ENCODE data around the gene HOXD10. TPM values are rescaled to one million over a fixed set of nuclear protein-coding genes. Genes with fewer than 3 reads are reported as not detected.

The HOXD10 gene
- total RNA-seq, 1 donor from 2014 or later: 7.8 TPM

DNA sequence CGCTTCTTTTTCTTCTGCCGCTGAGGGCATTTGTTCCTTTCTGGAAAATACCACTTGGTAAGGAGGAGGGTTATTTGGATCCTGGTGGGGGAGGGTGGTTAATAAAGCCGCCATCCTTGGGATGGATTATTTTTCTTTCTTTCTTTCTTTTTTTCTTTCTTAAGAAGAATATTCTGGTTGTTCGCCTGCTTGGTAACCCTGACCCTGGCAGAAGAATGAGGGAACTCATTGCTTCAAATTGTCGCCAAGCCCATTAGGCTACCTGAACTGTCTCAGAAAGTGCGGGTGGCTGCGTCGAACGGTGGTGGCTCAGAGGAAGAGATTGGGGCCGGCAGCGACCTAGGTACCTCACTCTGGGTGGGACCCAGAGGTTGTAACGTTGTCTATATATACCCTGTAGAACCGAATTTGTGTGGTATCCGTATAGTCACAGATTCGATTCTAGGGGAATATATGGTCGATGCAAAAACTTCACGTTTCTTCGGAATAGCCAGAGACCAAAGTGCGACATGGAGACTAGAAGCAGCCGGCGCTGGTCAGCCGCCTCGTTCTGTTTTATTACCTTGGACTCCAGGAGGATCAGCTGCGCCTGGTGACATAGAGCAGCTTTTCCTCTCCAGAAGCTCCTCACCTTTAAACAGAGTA is 33.5 kb downstream of the HOXD10 start:
- no peak for DNase-seq (ENCODE audit: low read depth in 2 of 2)

DNA sequence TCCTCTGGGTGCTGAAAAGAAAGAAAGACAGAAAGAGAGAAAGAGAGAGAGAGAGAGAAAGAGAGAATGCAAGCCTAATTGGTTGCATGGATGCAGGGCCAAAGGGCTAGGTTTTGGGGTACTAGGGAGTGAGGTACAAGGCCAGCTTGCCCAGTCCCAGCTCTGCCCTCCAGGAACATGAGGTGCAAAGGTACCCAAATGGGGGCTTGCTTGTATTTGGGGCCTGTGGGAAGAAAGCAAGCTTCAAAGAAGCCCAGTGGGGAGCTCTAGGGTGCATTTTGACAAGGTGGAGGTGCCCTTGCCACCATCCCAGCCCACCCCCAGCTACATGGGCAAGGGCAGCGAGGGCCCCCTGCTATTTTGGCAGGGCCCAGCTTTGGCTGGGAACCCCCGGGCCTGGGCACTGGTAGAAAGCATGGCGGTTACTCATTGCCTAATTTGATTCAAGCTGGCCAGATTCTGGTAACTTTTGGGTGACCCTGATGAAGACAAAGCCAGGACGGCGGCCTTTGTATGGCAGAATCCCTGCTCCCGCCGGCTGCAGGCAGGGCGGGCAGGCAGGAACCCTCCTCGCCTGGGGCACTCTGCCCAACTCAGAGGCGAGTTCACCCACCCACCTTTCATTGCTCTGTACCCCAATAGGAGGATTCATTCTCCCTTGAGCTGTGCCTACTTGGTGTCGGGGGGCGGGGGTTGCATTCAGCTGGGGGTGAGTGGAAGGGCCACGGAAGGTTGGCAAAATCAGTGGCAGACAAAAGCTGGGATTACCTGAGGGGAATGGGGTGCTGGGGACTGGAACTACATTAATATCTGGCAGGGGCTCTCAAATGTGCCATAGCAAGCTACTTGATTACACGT is 34.2 kb downstream of the HOXD10 start:
- no peak for DNase-seq (ENCODE audit: low read depth in 2 of 2)

DNA sequence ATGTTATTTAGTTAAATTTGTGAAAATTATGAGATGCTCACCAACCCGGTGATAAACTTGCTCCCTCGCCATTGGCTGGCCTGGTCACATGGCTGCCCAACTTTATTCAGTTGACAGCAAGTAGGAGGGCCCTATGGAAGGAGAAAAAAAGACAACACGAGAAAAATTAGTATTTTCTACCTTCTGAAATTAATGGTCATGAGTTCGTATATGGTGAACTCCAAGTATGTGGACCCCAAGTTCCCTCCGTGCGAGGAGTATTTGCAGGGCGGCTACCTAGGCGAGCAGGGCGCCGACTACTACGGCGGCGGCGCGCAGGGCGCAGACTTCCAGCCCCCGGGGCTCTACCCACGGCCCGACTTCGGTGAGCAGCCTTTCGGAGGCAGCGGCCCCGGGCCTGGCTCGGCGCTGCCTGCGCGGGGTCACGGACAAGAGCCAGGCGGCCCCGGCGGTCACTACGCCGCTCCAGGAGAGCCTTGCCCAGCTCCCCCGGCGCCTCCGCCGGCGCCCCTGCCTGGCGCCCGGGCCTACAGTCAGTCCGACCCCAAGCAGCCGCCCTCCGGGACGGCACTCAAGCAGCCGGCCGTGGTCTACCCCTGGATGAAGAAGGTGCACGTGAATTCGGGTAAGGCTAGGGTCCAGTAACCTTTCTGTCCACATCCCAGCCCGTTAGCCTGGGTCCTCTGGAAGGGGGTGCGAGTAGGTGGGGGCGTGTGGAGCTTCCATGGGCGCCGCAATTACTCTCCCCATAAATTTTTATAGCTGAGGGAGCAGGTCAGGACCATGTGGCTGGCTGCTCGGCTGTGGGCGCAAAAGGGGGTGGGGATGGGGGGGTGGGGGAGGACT is 35.1 kb downstream of the HOXD10 start, which contains the start of gene HOXD4:
TSS of gene HOXD4 (plus strand) at position 109 of the 846 bp plus-strand sequence. CDS start at position 193, 84 bp downstream.
- no peak for DNase-seq (ENCODE audit: low read depth in 2 of 2)

DNA sequence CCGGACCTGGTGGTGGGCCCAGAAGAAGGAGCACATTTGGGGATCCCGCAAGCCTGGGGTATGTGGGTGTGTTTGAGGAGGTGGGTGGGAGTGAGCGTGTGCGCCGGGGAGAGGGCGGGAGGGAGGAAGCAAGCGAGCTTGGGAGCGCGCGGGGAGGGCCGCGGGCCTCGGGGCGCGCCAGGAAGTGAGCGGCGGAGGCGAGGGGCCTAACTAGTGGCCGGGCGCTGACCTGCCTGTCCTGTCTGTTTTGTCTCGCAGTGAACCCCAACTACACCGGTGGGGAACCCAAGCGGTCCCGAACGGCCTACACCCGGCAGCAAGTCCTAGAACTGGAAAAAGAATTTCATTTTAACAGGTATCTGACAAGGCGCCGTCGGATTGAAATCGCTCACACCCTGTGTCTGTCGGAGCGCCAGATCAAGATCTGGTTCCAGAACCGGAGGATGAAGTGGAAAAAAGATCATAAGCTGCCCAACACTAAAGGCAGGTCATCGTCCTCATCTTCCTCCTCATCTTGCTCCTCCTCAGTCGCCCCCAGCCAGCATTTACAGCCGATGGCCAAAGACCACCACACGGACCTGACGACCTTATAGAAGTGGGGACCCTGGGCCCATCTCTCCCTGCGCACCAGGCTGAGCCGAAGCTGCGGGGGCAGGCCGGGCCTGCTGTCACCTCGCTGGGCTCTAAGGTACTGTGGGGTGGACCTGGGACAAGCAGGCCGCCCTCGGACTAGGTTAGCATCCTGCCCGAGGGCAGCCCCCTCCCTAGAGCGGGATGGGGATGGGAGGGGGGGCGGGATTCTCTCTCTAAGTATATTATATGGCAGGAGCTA is 36.0 kb downstream of the HOXD10 start:
- no peak for DNase-seq (ENCODE audit: low read depth in 2 of 2)

DNA sequence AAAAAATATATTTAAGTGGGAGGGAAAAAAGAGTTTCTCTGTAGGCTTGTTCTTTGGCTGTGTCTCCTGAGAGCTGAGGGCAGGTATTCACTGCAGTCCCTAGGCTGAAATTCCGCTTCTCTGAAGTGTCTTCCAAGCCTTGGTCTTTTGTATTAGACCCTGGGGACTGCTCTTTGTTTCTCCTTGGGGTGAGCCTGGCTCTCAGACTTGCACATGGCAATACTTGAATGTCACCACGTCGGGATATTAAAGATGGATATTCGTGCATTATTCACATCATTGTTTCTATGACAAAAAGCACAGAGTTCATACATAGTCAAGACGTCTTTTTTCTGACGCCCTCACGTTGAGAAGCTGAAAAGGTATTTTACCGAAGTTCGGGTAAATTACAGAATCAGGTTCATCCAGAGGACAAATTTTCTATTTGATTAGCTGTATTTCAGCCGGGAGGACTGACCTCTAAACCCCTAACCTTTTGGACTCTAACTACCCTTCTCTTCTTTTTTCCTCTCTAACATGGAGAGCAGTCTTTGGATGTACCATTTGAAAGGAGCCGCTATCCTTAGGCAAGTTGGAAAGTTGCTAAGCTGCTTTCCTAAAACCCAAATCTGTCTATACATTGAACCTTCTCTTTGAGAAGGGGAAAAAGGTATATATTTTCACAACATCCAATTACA is 38.1 kb downstream of the HOXD10 start:
- no peak for DNase-seq (ENCODE audit: low read depth in 2 of 2)

DNA sequence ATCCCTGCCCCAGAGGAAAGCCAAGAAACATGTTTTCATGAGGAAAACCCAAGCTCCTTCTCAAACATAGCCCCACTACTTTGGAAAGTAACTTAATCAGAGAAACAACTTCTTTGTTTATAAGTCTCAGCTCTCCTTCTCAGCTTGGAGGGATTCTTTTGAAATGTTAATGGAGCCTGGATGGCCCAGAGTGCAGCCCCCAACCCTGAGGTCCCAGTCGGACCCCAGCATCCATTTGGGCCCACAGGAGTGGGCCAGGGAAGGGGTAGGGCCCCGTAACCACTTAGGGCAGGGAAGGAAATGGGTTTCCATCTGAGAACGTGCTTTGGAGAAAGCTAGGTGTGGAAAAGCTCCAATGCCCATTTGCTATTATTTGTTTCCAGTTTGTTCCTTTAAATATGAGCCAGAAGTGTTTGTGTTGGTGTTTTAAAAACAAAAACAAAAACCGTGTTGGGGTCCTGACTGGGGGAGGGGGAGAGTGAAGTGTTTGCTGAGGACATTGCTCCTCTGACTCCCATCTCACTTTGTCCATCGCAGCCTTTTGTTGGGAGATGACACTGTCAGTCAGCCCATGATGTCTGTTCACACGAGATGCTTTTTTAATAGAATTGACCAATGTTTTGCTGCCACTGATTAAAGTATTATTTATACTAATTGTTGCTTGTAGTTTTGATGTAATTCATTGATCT is 38.9 kb downstream of the HOXD10 start:
- DNase-seq (ENCODE audit: low read depth in 2 of 2): no peak

DNA sequence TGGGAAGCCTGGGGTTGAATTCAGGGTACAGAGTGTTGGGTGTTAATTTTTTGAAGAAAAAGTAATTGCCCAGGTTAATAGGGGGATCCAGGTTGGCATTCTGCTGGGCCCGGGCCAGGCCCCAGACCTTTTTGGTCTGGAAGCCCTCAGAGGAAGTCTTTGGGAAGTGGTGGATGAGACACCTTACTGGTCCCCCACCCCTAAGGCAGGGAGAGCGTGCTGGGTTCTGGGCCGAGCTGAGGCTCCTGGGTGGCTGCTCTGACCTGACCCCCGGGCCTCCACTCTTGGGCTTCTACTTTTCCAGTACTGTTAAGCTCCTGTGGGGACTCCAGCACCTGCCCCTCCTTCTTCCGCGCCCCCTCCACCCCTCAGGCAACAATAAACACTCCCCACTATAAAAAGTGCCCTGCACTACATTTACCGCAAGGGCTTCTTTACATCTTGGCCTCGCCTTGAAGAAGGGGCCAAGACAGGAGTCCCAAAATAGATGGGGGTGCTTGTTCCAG is 39.8 kb downstream of the HOXD10 start:
- no peak for DNase-seq (ENCODE audit: low read depth in 2 of 2)

DNA sequence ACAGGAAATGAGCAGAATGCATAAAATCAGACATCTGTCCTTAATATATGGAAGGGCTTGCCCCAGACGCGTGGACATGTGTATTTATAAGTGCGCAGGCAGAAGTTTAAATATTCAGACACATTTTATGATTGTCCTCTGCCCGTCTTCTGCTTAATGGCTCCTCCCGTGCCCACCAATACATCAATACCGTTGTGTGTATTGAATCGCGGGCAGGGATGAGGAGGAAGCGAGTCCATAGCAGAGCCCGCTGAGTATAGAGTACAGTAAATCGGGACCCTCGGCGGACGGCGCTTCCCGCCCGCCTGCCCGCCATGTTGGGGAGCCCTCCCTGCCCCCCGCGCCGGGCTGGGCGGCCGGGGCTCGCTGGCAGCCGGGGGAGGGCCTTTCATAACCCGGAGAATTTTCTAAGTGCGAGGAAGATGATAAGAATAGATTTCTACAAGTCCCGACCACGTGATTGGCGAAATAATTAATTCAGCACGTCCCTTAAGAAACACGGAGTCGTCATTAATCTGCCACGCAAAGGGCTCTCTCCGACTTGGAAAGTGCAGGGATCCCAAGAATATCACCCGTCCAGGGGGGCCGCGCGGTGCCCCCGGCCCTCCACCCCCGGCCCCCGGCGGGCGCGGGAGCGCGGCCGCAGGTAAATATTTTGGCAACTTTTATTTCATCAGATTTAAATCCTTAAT is 40.4 kb downstream of the HOXD10 start, which contains the start of gene HOXD3:
TSS of gene HOXD3 (plus strand) at position 501 of the 692 bp plus-strand sequence. CDS start 11,808 bp downstream, outside the sequence.
- no peak for DNase-seq (ENCODE audit: low read depth in 2 of 2)

DNA sequence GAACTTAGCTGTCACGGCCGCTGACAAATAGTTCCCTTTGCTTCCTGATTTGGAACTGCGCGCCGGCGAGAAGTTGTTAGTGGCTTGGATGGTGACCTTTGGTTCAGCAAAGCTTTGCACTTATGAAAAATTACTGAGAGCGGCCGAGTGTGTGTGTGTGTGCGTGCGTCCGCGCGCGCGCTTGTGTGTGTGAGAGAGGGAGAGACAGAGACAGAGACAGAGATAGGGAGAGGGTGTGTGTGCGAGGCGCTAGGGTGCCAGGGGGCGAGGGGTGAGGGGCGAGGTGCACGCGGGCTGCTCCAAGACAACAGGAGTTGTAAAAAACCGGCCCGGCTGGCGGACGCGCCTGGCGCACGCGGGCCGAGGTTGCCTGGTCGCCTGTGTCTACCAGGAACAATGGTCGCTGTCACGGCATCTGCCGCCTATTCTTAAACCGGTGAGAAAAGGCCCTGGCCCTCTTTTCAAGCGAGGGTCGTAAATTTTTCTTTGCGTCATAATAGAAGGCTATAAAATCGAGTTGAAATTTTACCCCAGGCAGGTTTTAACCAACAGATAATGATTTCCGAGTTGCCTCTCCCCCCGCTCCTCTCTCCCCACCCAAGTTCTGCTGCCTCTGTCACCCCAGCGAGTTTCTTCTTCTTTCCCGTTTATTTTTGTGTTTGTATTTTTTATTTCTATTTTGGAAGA is 41.1 kb downstream of the HOXD10 start:
- DNase-seq (ENCODE audit: low read depth in 2 of 2): no peak

DNA sequence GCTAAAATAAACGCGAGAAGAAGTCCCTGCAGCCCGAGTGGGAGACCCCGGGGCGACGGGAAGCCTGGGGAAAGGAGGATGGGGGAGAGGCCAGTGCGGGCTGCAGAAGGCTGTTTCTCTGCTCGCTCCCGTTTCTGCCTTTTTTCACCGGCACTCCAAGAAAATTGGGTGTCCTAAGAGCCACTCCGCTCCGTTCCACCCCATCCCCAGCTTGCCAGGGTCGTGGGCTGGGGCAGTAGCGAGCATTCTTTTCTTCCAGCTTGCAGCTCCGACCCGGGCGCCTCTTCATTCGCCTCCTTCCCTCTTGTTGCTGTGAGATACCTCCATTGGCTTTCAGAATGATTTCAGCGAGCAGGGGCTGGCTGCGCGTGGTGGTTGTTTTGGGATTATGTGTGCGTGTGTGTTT is 41.6 kb downstream of the HOXD10 start:
- no peak for DNase-seq (ENCODE audit: low read depth in 2 of 2)

DNA sequence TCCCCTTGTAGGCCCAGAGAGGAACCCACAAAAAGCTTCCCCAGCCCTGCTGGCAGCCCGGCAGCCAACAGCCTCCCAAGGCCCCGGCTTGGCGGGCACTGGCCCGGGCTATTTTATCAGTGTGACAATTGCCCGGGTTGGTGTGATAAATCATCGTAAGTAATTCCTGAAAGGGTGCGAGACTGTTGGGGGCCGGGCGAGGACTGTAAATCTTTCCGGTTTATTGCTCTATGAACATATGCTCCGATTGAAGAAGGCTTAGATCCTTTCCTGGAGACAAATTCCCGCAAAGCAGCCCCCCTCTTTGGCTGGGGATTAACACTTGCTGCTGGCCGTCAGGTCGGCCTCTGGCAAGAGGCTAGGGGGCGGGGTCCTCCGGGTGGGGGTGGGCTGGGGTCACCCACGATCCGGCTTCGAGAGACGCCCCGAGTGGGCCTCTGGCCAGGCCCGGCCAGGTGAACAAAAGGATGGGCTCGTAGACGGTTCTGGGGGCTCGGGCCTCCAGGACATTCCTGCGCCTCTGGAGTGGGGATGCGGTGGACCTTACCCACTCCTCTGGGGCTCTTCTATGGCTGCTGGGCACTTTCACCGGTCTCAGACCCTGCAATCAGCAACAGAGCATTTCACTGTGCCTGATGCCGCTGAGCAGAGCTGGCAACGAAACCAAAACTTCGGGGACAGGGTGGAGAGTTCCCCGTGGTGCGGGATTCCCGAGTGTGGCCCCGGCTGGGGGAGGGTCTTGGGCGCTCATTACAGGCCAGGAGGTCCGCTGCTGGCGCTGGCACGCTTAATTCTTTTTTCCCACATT is 42.5 kb downstream of the HOXD10 start:
- no peak for DNase-seq (ENCODE audit: low read depth in 2 of 2)

DNA sequence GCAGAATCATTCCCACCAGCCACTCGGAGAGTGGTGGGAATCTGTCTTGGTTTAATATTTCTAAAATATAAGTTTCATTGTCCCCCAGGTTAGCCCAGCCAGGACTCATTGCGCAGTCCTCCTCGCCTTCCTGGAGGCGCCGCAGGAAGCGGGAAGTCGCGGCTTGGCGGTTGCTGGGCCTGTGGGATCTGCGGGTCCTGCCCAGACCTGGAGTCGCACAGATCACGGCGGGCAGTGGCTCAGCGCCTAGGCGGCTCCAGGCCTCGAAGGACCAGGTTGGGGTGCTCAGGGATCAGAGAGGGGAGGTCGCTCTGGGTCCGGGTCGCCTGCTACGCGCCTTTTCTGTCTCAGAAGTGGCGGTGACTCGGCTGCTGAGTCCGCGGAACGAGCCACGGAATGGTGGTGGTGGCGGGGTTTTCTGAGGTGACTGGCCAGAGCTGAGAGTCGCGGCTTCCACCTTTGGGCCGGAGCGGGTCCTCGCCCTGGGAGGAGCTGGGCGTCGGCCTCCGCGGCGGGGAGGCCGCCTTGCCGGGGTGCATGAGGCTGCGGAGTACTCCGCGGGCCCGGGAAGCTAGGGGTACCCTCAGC is 43.2 kb downstream of the HOXD10 start:
- DNase-seq (ENCODE audit: low read depth in 2 of 2): no peak

DNA sequence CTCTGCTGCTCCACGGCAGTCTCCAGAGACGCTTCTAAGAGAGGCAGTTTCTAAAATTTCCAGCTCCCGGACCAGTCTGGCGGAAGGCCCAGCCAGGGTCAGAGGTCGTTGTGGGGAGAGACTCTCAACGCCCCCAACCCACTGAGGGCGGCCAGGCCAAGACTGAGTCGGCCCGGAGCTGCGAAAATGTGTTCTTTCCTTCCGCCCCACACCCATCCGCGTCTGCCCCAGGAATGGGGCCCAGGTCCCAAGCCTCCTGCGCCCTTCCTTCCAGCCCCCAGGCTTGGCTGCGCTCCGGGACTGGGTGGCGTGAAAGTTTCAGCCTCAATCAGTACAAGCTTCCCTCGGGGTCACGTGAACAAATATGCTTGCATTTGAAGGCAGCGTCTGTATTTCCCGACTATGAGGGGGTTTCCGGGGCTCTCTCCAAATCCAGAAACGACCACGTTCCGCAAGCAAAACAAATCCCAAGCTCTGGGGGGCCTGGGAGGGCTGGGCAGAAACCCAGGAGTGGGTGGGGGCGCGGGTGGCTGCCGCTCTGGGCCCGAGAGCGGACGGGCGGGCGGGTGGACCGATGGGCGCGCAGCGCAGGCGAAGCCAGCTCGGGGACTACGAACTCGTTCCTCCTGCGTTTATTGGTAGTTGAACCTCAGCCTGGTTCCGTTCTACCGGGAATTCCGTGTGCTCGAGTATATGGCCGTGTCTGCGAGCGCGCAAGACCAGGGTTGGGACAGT is 43.8 kb downstream of the HOXD10 start:
- DNase-seq (ENCODE audit: low read depth in 2 of 2): no peak

DNA sequence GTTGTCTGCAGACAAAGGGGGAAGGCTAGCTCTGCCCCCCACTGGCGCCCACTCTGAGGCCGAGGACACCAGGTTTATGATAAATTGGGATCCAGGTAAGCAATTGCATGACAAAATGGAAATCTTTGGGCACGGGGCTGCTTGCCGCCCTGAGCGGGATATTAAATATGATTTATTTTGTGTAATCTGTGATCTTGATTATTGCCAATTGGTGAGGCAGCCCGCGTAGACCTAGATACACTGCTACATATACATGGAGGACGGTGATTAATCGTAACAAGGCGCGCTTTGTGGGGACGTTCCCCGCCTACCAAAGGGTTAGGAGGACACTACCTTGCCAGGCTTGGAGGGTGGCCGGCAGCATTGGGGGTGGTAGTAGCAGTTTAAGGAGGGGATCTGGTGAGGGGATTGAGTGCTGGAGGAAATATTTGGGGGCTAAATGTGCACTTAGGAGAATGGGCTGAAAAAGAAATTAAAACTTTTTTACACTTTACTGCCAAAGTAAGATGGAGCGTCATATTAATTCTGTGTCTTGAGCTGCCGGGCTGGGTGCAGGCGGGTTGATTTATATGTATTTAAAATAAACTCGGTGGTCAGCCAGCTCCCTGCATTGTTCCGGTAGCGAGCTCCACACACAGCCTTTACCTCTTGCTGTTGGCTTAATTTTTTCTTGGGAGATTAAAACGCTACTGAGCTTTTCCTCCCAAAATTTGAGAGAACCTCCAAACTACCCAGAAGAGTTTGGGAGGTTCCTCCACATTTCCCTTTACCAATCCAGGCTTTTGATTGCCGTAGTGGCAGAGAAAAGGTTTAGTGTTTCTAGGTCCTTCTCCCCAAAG is 44.6 kb downstream of the HOXD10 start:
- no peak for DNase-seq (ENCODE audit: low read depth in 2 of 2)

DNA sequence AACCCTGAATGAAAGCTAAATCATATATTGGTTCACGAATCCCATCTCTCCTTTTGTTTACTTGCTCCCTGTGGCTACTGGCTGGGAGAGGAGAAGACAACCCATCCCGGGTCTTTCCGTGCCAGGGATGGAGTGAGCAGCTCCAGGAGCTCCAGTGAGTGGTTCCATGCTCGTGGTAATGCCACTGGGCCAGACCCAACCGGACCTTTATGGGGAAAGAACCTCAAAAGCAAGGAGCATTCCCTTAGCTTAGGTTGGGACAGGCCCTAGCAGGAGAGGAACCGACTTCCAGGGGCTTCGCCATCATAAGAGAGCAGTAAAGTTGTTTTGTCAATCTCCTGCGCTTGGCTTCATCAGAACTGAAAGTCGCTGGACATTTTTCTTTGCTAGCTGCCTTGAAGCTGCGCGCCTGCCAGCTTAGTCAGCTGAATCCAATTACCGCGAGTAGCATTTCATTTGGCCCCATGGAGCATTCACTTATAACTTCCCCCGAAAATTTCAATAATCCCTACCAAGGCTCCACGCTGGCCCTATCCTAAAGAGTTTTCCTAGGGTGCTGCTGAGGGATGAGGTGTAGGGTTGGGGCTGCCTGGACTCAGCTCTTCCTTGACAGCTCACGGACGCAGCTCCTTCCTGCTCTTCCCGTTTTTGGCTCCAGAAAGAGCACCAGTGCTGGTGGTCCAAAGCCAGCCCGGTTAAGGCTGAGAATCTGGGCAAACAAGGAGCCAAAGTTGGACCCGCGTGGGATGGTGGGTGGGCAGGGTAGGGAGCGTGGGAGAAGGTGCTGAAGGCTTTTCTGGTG is 45.4 kb downstream of the HOXD10 start:
- no peak for DNase-seq (ENCODE audit: low read depth in 2 of 2)
